ENCODE results near the gene KIAA0930. TPM values are rescaled to one million over a fixed set of nuclear protein-coding genes. Genes with fewer than 3 reads are reported as not detected.

Gene KIAA0930
- polyA plus RNA-seq, 1 of the 3 experiments (the other 2 are of a cell fraction), result 80.8 TPM

DNA sequence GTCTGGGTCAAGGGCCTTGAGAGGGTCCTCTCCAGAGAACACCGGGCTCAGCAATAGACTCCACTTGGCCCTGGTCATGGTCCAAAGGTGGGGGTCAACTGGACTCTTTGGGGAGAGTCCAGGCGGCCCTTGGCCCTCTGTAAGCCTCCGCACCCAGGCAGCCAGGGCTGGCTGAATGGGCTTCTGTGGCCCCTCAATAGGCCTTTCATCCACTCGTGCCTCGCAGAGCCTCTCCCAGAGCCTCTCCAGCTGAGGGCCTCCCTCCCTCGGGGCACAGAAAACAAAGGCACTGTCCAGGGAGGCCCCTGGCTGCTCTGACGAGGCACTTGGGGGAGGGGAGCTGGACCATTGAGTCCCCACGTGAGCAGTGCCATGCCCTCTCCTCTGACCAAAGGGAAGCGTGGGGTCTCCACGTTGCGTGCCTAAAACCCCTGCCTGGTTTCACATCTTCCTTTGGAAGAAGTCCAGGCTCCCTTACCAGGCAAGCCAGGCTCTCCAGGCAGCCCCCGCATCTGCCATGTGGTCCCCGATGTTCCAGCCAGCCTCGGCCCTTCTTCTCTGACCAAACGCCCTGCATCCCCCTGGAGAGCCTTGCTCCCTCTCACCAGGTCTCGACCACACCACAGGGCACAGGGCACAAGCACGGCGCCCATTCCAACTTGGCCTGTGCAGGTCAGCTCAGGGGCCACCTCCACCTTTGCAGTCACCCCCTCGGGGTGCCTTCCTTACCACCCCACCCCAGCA, 15.5 kb downstream of the KIAA0930 start:
- peaks cover 0 to 29% of the 10 kb centered on the region in 2 experiments; a peak in 1 of 4 replicates for H3K4me1 ChIP-seq (ENCODE audit: control insufficient read depth in 1 of 2, insufficient read depth in 2 of 2, low read depth in 1 of 2, low read length in 1 of 2)
- CTCF ChIA-PET, result interaction anchor here (2.0 kb wide), 1 partner anchor 16 kb away, joined by 6 read pairs; no protein-coding TSS in a partner anchor
- H3K79me2 ChIP-seq (ENCODE audit: insufficient read depth), result peaks cover 20% of the 10 kb centered on the region
- no peaks in the 10 kb centered on the region for H3F3A ChIP-seq (replicated peaks; ENCODE audit: insufficient read depth)
- H3K27me3 ChIP-seq (ENCODE audit: insufficient read depth), result no peaks in the 10 kb centered on the region
- H3K9ac ChIP-seq, result no peak overlapping the region
- H4K20me1 ChIP-seq (ENCODE audit: insufficient read depth), result peaks cover 23% of the 10 kb centered on the region; the same call in 1 of the 2 replicates
- no peak overlapping the region for H3K4me3 ChIP-seq (ENCODE audit: low read depth in 2 of 2, low read length in 1 of 2)
- no peaks in the 10 kb centered on the region for H3K9me3 ChIP-seq
- 90% methylated on average over 7 of the region's 19 CpGs for WGBS (ENCODE audit: low lambda C conversion rate)
- H2AFZ ChIP-seq (ENCODE audit: low read depth), result no peak overlapping the region
- H3K9me2 ChIP-seq, result no peaks in the 10 kb centered on the region
- TF ChIP-seq NRF1 (IDR thresholded peaks at IDR 0.05; ENCODE audit: low read depth, low read length) (no peak), FOSL2 (IDR thresholded peaks at IDR 0.05; ENCODE audit: borderline replicate concordance, low read depth) (no peak), GATA2 (CRISPR knock-in tag; IDR thresholded peaks at IDR 0.05) (no peak), FOXM1 (IDR thresholded peaks at IDR 0.05; ENCODE audit: low read depth) (no peak), JUND (IDR thresholded peaks at IDR 0.05) (no peak), RCOR1 (IDR thresholded peaks at IDR 0.05; ENCODE audit: low read length) (no peak), ZBTB33 (IDR thresholded peaks at IDR 0.05; ENCODE audit: borderline replicate concordance, low read depth) (no peak), PBX3 (IDR thresholded peaks at IDR 0.05) (no peak), YY1 (IDR thresholded peaks at IDR 0.05; ENCODE audit: low read depth) (no peak)
- TF ChIP-seq, protein P1, sequence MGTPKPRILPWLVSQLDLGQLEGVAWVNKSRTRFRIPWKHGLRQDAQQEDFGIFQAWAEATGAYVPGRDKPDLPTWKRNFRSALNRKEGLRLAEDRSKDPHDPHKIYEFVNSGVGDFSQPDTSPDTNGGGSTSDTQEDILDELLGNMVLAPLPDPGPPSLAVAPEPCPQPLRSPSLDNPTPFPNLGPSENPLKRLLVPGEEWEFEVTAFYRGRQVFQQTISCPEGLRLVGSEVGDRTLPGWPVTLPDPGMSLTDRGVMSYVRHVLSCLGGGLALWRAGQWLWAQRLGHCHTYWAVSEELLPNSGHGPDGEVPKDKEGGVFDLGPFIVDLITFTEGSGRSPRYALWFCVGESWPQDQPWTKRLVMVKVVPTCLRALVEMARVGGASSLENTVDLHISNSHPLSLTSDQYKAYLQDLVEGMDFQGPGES (IDR thresholded peaks at IDR 0.05; ENCODE audit: low read depth, low read length), result no peak
- TF ChIP-seq, protein P2, sequence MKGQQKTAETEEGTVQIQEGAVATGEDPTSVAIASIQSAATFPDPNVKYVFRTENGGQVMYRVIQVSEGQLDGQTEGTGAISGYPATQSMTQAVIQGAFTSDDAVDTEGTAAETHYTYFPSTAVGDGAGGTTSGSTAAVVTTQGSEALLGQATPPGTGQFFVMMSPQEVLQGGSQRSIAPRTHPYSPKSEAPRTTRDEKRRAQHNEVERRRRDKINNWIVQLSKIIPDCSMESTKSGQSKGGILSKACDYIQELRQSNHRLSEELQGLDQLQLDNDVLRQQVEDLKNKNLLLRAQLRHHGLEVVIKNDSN (IDR thresholded peaks at IDR 0.05; ENCODE audit: borderline replicate concordance, low read depth), result no peak
- H3K4me2 ChIP-seq, result no peak overlapping the region
- POLR2A ChIA-PET, result no interaction called here
- no peak for DNase-seq
- H3K36me3 ChIP-seq (replicated peaks in 1 of 2; ENCODE audit: control insufficient read depth in 1 of 2, insufficient read depth in 2 of 2, low read length in 1 of 2), result no peaks in the 10 kb centered on the region
- H3K27ac ChIP-seq (ENCODE audit: low read depth in 2 of 2, low read length in 1 of 2), result no peak overlapping the region

- no peaks in the 10 kb centered on the region for H3K9me2 ChIP-seq
- no peak overlapping the region for H3K4me3 ChIP-seq (ENCODE audit: low read depth in 2 of 2, low read length in 1 of 2)
- no peaks in the 10 kb centered on the region for H3K9me3 ChIP-seq
- no peak overlapping the region for H3K27ac ChIP-seq (ENCODE audit: low read depth in 2 of 2, low read length in 1 of 2)
- H3K79me2 ChIP-seq (ENCODE audit: insufficient read depth), result peaks cover 18% of the 10 kb centered on the region
- peaks cover 0 to 29% of the 10 kb centered on the region in 2 experiments; a peak in 1 of 4 replicates for H3K4me1 ChIP-seq (ENCODE audit: control insufficient read depth in 1 of 2, insufficient read depth in 2 of 2, low read depth in 1 of 2, low read length in 1 of 2)
- H3F3A ChIP-seq (replicated peaks; ENCODE audit: insufficient read depth), result no peaks in the 10 kb centered on the region
- DNase-seq, result no peak
- peaks cover 23% of the 10 kb centered on the region; the same call in 1 of the 2 replicates for H4K20me1 ChIP-seq (ENCODE audit: insufficient read depth)
- no peaks in the 10 kb centered on the region for H3K36me3 ChIP-seq (replicated peaks in 1 of 2; ENCODE audit: control insufficient read depth in 1 of 2, insufficient read depth in 2 of 2, low read length in 1 of 2)
- no peak overlapping the region for H3K4me2 ChIP-seq
- ChIA-PET CTCF (interaction anchor here (2.0 kb wide), 1 partner anchor 15 kb away, joined by 6 read pairs; no protein-coding TSS in a partner anchor), POLR2A (no interaction called here)
- no peak overlapping the region for H3K9ac ChIP-seq
- 89% methylated on average over 7 of the region's 11 CpGs for WGBS (ENCODE audit: low lambda C conversion rate)
- no peaks in the 10 kb centered on the region for H3K27me3 ChIP-seq (ENCODE audit: insufficient read depth)
- no peak overlapping the region for H2AFZ ChIP-seq (ENCODE audit: low read depth)
- TF ChIP-seq MEF2A (IDR thresholded peaks at IDR 0.05; ENCODE audit: borderline replicate concordance, low read depth) (no peak), JUND (IDR thresholded peaks at IDR 0.05) (no peak), USF2 (IDR thresholded peaks at IDR 0.05; ENCODE audit: borderline replicate concordance, low read depth, low read length) (no peak), RCOR1 (IDR thresholded peaks at IDR 0.05; ENCODE audit: low read length) (no peak), PBX3 (IDR thresholded peaks at IDR 0.05) (no peak), GATA2 (CRISPR knock-in tag; IDR thresholded peaks at IDR 0.05) (no peak), SIN3A (IDR thresholded peaks at IDR 0.05; ENCODE audit: borderline replicate concordance, low read depth, low read length) (no peak), ELF1 (IDR thresholded peaks at IDR 0.05) (no peak), RFX5 (IDR thresholded peaks at IDR 0.05; ENCODE audit: low read length) (no peak)
- TF ChIP-seq, protein P1 (IDR thresholded peaks at IDR 0.05; ENCODE audit: low read depth, low read length), result no peak
- TF ChIP-seq, protein P3, sequence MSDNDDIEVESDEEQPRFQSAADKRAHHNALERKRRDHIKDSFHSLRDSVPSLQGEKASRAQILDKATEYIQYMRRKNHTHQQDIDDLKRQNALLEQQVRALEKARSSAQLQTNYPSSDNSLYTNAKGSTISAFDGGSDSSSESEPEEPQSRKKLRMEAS (IDR thresholded peaks at IDR 0.05; ENCODE audit: low read depth), result no peak
Measured at GRCh38 chr22:45224331-45224730, 16.4 kb downstream of the KIAA0930 start.
